ENCODE results near the gene COL16A1.

The COL16A1 gene

DNA sequence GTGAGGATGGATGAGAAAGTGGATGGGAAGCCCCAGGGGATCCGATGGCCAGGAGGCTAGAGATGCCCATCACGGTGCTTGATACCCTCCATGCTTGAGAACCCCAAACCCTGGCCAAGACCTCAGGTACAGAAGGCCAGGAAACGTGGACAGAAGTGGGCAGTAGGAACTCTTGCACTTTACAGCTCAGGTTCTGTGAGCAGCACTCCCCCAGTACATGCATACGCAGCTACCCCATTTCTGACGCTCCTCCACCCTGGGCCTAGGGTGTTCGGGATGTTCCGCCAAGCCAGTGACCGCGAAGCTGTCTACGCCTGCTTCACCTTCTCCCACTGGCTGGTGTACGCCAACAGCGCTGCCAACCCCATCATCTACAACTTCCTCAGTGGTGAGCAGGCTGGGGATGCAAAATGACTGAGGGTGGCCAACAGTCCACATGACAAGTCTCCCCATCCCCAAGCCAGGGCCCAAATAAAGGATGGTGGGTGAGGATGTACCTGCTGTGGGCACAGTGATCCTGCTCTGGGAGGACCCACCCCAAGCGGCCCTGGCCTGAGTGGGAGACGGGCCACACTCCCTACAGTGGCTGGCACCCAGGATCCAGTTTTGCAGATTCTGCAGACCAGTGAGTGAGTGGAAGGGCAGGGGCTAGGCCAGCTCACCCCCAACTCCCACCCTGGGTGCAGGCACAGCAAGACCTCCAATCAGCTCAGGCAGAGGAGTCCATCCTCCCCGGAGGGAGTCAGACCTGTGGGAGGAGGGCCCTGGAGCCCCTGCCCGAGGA is 78.9 kb downstream of the COL16A1 start:
- Mint-ChIP-seq H3K27ac (no peak overlapping the region), H3K4me1 (no peaks in the 10 kb centered on the region), H3K36me3 (peaks cover 19% of the 10 kb centered on the region), H3K4me3 (no peak overlapping the region), H3K9me3 (no peaks in the 10 kb centered on the region), H3K27me3 (no peaks in the 10 kb centered on the region)
- DNase-seq (ENCODE audit: low spot score in 2 of 2) (no peak), ATAC-seq (ENCODE audit: low read depth) (no peak)

DNA sequence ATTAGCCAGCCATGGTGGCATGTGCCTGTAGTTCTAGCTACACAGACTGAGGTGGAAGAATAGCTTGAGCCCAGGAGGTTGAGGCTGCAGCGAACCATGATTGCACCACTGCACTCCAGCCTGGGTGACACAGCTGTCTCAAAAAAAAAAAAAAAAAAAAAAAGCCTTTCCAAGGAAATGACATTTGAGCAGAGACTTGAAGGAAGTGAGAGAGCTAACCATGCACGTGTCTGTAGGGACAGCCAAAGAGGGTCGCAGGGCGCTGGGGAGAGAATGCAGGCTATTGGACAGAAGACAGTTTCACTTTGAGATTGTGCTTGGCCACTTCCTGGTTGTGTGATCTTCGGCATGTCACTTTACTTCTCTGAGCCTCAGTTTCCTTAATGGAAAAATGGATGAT is 79.5 kb downstream of the COL16A1 start:
- DNase-seq (ENCODE audit: low spot score in 2 of 2) (no peak), ATAC-seq (ENCODE audit: low read depth) (no peak)
- Mint-ChIP-seq H3K36me3 (peaks cover 15% of the 10 kb centered on the region), H3K4me1 (peaks cover 5% of the 10 kb centered on the region), H3K27me3 (peaks cover 3% of the 10 kb centered on the region), H3K27ac (no peak overlapping the region), H3K9me3 (no peaks in the 10 kb centered on the region), H3K4me3 (no peak overlapping the region)

DNA sequence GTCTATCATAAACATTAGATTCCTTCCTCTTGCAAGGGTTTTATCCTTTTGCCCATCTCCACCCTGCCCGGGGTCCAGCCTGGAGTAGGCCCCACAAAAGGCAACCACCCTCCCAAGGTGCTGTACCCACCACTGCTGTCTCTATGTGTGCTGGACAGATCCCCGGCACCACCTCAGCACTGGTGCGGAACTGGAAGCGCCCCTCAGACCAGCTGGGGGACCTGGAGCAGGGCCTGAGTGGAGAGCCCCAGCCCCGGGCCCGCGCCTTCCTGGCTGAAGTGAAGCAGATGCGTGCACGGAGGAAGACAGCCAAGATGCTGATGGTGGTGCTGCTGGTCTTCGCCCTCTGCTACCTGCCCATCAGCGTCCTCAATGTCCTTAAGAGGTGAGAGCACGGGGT is 80.5 kb downstream of the COL16A1 start:
- Mint-ChIP-seq H3K4me1 (peaks cover 7% of the 10 kb centered on the region), H3K36me3 (peaks cover 13% of the 10 kb centered on the region), H3K9me3 (no peaks in the 10 kb centered on the region), H3K27ac (no peak overlapping the region), H3K27me3 (peaks cover 3% of the 10 kb centered on the region), H3K4me3 (no peak overlapping the region)
- ATAC-seq (ENCODE audit: low read depth) (no peak), DNase-seq (ENCODE audit: low spot score in 2 of 2) (no peak)

DNA sequence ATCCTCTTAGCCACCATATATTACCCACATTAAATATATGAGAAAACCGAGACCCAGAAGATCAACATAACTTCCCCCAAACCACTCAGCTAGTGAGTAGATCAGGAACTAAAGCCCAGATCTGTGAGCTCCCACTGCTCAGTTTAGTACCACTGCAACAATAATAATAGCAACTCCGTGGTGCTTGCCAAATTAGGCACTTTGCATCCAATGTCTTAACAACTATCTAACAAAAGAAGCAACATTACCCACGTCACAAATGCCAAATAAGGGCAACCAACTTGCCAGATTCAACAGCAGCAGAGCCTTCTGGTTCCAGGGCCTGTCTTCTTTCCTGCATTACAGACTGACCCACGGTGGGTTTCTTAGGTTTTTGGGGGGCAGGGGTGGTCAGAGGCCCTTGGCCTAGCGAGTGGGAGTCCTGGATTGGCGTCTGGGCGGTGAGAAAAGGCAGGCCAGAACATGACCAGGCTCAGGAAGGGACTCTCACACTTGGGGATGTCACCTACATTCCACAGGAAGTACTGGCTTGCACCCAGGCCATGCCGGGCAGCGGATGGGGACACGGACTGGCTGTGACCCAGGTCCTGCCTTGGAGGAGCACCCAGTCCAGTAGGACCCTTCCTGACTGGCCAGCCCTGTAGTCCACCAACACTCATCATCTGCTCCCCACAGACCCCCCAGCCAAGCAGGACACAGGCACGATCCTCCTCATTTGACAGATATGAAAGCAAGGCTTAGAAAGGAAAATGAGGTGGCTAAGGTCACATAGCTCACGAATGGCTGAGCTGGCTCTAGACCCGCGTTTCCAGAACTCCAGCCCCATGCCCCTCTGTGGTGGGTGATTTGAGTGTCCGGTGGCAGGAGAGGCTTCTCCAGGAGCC is 81.7 kb downstream of the COL16A1 start:
- DNase-seq (ENCODE audit: low spot score in 2 of 2) (no peak), ATAC-seq (ENCODE audit: low read depth) (no peak)
- H3K27ac Mint-ChIP-seq: no peak overlapping the region
- H3K9me3 Mint-ChIP-seq: no peaks in the 10 kb centered on the region
- peaks cover 9% of the 10 kb centered on the region for H3K36me3 Mint-ChIP-seq
- peaks cover 6% of the 10 kb centered on the region for H3K27me3 Mint-ChIP-seq
- H3K4me1 Mint-ChIP-seq: peaks cover 10% of the 10 kb centered on the region
- no peak overlapping the region for H3K4me3 Mint-ChIP-seq

DNA sequence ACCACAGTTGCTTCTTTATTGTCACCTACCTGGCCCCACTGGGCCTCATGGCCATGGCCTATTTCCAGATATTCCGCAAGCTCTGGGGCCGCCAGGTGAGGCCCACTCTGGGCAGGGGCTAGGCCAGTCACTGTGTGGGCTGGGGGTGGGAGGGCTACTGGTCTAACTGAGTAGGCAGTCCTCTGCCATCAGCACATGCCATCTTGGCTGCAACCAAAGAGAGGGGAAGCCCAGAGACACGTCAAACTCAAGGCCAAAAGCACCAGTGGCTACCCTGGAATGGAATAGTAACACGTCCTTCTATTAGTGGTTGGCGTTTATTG is 82.4 kb downstream of the COL16A1 start:
- Mint-ChIP-seq H3K27me3 (peaks cover 12% of the 10 kb centered on the region), H3K4me1 (peaks cover 10% of the 10 kb centered on the region)

DNA sequence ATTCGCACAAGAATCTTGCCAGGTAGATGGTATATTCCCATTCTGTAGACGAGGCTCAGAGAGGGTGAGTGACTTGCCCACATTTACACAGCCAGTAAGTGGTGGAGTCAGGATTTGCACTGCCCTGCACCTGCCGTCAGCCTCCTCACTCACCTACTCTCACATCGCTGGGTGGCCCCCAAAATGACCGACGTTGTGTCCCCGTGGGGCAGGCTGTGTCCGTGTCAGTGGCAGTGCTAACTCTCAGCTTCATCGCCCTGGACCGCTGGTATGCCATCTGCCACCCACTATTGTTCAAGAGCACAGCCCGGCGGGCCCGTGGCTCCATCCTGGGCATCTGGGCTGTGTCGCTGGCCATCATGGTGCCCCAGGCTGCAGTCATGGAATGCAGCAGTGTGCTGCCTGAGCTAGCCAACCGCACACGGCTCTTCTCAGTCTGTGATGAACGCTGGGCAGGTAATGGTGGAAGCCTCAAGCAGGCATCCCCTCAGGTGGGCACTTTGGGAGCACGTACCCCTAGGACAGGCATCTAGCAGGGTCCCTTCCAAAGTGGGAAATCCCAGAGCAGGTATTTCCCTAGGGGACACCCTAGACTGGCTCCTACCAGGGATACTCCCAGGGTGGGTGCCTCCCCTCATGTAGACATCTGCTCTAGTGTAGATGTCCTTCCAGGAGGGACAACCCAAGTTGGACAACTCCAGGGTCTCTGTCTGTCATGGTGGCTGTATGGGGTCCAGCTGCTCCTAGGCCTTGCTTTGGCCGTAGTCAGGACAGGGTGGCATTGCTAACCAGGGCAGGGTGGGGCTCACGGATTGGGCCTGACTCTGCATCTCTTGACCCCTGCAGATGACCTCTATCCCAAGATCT is 83.0 kb downstream of the COL16A1 start:
- Mint-ChIP-seq H3K4me1 (peaks cover 10% of the 10 kb centered on the region), H3K36me3 (peaks cover 5% of the 10 kb centered on the region), H3K9me3 (no peaks in the 10 kb centered on the region), H3K27ac (no peak overlapping the region), H3K4me3 (no peak overlapping the region), H3K27me3 (peaks cover 15% of the 10 kb centered on the region)
- ATAC-seq (ENCODE audit: low read depth): no peak
- no peak for DNase-seq (ENCODE audit: low spot score in 2 of 2)

More for the DNA sequence above, 82.4 kb downstream of the COL16A1 start:
- no peaks in the 10 kb centered on the region for H3K9me3 Mint-ChIP-seq
- ATAC-seq (ENCODE audit: low read depth): no peak
- H3K4me3 Mint-ChIP-seq: no peak overlapping the region
- peaks cover 5% of the 10 kb centered on the region for H3K36me3 Mint-ChIP-seq
- no peak for DNase-seq (ENCODE audit: low spot score in 2 of 2)
- H3K27ac Mint-ChIP-seq: no peak overlapping the region

DNA sequence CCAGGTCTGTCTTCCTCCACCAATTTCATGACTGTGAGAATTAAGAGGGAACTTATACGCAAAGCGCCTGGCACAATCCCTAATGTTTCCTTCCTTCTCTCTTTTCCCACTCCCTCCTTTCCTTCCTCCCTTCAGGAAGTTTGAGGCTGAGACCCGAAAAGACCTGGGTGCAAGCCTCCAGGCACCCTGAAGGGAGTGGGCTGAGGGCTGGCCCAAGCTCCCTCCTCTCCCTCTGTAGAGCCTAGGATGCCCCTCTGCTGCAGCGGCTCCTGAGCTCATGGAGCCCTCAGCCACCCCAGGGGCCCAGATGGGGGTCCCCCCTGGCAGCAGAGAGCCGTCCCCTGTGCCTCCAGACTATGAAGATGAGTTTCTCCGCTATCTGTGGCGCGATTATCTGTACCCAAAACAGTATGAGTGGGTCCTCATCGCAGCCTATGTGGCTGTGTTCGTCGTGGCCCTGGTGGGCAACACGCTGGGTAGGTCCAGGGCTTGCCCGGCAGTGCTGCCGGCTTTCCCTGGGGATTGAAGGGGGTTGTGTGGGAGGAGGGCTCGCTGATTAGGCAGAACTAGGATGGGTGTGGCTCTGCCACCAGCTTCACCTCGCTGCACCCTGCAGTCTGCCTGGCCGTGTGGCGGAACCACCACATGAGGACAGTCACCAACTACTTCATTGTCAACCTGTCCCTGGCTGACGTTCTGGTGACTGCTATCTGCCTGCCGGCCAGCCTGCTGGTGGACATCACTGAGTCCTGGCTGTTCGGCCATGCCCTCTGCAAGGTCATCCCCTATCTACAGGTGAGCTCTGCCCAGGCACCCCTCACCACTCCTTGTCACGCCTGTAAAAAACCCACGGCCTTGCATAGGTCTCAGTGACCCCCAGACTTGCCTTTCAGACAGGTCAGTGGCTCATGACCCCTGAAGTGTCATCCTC is 84.6 kb downstream of the COL16A1 start:
- Mint-ChIP-seq H3K4me1 (peaks cover 10% of the 10 kb centered on the region), H3K27ac (no peak overlapping the region), H3K9me3 (no peaks in the 10 kb centered on the region), H3K4me3 (peak overlapping the region; percentile 22), H3K27me3 (peaks cover 20% of the 10 kb centered on the region), H3K36me3 (peaks cover 5% of the 10 kb centered on the region)
- DNase-seq (ENCODE audit: low spot score in 2 of 2) (no peak), ATAC-seq (ENCODE audit: low read depth) (peak; percentile 41)

DNA sequence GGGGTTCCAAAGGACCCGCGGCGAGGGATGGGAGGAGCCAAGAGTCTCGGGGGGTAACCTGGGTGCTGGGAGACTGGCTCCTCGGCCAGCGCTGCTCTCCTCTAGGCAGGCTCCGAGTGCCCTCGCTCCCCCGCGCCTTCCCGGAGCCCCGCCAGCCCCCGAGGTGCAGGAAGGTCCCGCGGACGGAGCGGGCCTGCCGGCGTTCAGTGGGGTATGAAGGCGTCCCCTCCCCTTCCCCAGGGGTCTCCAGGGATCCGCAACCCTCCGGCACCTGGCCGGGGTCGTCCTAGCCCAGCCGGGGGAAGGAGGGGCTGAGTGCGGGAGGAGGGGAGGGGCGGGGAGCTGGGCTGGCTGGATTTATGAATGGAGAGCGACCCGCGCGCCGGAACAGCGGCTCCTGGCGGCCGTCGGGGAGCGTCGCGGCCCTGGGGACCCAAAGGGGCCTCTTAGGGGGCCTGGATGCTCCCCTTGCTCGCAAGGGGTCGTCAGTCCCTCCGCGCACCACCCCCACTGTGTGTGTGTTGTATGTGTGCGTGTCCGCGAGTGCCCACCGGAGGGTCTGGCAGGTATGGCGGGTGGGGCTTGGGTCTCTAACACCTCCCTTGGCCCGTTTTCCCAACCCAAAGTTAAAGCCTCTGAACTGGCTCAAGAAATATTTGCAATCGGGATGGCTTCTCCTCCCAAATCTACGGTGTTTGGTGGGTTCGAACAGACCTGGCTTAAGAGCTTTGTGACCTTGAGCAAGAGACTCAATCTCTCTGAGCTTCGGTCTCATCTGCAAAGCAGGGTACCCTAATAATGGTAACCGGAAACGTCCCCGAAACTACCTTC is 85.7 kb downstream of the COL16A1 start:
- H3K27me3 Mint-ChIP-seq: peaks cover 20% of the 10 kb centered on the region
- ATAC-seq (ENCODE audit: low read depth): peak; percentile 80
- no peak overlapping the region for H3K27ac Mint-ChIP-seq
- peak overlapping the region; percentile 38 for H3K4me3 Mint-ChIP-seq
- peak; percentile 47 to 58 for DNase-seq (ENCODE audit: low spot score in 2 of 2)
- H3K4me1 Mint-ChIP-seq: peaks cover 10% of the 10 kb centered on the region
- no peaks in the 10 kb centered on the region for H3K9me3 Mint-ChIP-seq
- H3K36me3 Mint-ChIP-seq: no peaks in the 10 kb centered on the region

DNA sequence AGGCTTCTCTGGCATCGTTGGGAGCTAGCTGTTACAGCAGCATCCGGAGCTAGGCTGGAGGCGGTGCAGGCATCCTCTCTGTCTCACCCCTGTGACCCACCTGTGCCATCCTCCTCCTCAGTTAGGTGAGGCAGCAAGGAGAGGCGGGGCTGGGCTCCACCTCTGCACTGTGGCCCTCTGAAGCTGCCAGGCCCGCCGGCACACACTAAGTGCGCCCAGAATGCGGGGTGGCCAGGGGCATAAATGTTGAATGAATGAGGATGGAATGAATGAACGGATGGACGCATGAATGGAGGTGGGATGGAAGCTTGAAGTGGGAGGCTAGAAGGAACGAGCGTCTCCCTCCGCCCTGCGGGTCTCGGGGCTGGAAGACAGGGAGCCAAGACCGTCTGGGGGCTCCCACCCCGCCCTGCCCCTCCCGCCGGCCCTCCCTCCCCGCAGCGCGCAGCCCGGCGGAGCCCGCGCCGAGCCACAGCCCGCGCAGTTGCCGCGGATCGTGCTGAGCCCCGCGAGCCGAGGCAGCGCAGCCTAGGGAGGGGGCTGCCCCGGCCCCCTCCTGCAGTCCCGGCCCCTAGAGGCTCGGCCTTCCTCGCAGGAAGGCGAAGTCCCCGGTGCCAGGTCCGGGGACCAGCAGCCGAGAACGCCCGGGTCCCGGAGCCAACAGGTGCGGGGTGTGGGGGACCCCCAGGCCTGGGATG is 86.5 kb downstream of the COL16A1 start, which contains the start of gene HCRTR1:
Gene HCRTR1 (plus strand): TSS at position 472 of the 698 bp plus-strand sequence. CDS start 1,504 bp downstream, outside the sequence.
- H3K4me1 Mint-ChIP-seq: peaks cover 10% of the 10 kb centered on the region
- H3K9me3 Mint-ChIP-seq: no peaks in the 10 kb centered on the region
- H3K27me3 Mint-ChIP-seq: peaks cover 20% of the 10 kb centered on the region
- H3K27ac Mint-ChIP-seq: no peak within 1 kb of the TSS
- no peak for DNase-seq (ENCODE audit: low spot score in 2 of 2)
- peak; percentile 35 for ATAC-seq (ENCODE audit: low read depth)
- peak within 1 kb of the TSS; percentile 57 for H3K4me3 Mint-ChIP-seq
- H3K36me3 Mint-ChIP-seq: no peaks in the 10 kb centered on the region

DNA sequence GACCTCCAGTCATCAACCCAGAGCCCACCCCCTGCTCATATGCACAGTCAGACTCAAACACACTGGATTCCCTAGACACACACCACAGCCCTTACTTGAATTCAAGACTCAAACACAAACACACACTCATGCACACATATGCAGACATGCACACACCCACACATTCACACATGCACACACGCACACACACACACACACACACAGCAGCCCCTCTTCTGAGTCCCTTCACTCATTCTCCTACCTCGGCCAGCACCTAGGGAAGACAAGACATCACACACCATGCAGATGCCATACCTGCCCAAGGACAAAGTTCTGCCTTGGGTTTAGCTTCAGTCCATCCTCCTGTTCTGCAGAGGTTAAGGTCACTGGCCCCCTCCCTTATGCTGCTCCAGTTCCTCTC is 87.9 kb downstream of the COL16A1 start:
- DNase-seq (ENCODE audit: low spot score in 2 of 2) (no peak), ATAC-seq (ENCODE audit: low read depth) (no peak)
- Mint-ChIP-seq H3K4me3 (no peak overlapping the region), H3K36me3 (no peaks in the 10 kb centered on the region), H3K27me3 (peaks cover 20% of the 10 kb centered on the region), H3K4me1 (peaks cover 10% of the 10 kb centered on the region), H3K27ac (no peak overlapping the region), H3K9me3 (no peaks in the 10 kb centered on the region)

DNA sequence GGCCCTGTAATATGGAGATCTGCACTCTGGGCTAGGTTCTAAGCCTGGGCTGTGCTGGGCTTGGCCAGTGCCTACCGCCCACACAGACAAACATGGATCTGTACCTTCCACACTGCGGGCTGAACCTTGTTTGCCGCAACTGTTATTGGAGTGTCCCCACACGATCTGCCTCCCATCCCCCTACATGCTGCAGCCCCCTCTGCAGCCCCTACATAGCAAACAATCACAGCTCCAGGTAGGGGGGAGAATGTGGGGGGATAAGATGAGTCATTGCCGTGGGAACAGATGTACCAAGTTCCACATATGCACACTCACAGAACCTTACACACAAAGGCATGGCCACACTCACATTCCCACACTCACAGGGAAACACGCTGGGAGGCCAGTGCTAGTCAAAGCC is 88.4 kb downstream of the COL16A1 start:
- Mint-ChIP-seq H3K4me3 (no peak overlapping the region), H3K4me1 (peaks cover 10% of the 10 kb centered on the region), H3K9me3 (no peaks in the 10 kb centered on the region), H3K27me3 (peaks cover 20% of the 10 kb centered on the region), H3K36me3 (no peaks in the 10 kb centered on the region), H3K27ac (no peak overlapping the region)
- DNase-seq (ENCODE audit: low spot score in 2 of 2): no peak
- ATAC-seq (ENCODE audit: low read depth): no peak

DNA sequence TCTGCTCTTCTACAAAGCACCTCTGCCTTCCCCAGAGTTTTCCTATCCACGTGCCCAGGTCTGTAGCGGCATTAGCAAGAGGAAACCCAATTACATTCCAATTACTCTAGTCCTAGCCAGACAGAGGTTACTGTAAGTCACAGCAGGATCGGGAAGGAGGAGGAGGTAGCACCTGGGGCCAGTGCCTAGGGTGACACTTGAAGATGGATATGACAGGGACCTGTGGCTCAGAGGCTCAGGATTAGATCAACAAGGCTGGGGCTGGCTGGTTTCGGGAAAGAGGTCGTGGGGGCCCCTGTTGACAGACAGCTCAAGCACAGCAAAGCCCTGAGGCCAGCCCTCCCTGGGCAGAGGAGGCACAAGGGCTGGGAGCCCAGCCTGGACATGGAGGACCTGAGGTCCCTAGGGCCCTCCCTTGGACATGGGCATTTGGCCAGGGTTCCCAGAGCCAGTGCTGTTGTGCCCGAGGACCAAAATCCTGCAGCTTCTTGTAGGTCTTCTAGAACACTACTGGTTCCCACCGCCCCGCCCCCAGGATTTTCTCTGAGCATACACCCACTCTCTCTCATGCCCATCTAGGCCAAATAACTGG is 89.3 kb downstream of the COL16A1 start:
- DNase-seq (ENCODE audit: low spot score in 2 of 2) (no peak), ATAC-seq (ENCODE audit: low read depth) (no peak)
- Mint-ChIP-seq H3K27ac (no peak overlapping the region), H3K4me1 (peaks cover 6% of the 10 kb centered on the region), H3K36me3 (no peaks in the 10 kb centered on the region), H3K4me3 (no peak overlapping the region), H3K9me3 (no peaks in the 10 kb centered on the region), H3K27me3 (peaks cover 17% of the 10 kb centered on the region)
